SKM-1 treated with dmso at 0.1 percent for 144 hours (cell line): ENCODE measurements around the gene SYK.

Experiments
- DNase-seq: peaks from one replicate; lab custom pipeline; 2025; ENCODE audit not compliant: unreplicated experiment; lab: John Stamatoyannopoulos, UW

SYK gene

GRCh38 chr9:90939351-90939750 is 137.7 kb downstream of the SYK start:
- no peak for DNase-seq

GRCh38 chr9:90940280-90940679 is 138.7 kb downstream of the SYK start:
- DNase-seq = no peak

GRCh38 chr9:90941661-90942060 is 140.0 kb downstream of the SYK start:
- DNase-seq = no peak

- no peak for DNase-seq
Measured at GRCh38 chr9:90942555-90942954, 140.9 kb downstream of the SYK start.

- DNase-seq = no peak
Measured at GRCh38 chr9:90943341-90943740, 141.7 kb downstream of the SYK start.

GRCh38 chr9:90945336-90945735 is 143.7 kb downstream of the SYK start:
- DNase-seq = no peak

GRCh38 chr9:90946982-90947381 is 145.4 kb downstream of the SYK start:
- DNase-seq = no peak
